ENCODE measurements around the gene ATAD3A. TPM values are rescaled to one million over a fixed set of nuclear protein-coding genes. Genes with fewer than 3 reads are reported as not detected.
"Not testable (repeated sequence)": the region's sequence is repeated elsewhere in the genome, so short reads cannot be mapped to it uniquely, and the experiment has no call there.

ATAD3A gene
- total and polyA plus RNA-seq, 2 of the 4 experiments (the other 2 are of a cell fraction), result 27.2 to 34.0 TPM

DNA sequence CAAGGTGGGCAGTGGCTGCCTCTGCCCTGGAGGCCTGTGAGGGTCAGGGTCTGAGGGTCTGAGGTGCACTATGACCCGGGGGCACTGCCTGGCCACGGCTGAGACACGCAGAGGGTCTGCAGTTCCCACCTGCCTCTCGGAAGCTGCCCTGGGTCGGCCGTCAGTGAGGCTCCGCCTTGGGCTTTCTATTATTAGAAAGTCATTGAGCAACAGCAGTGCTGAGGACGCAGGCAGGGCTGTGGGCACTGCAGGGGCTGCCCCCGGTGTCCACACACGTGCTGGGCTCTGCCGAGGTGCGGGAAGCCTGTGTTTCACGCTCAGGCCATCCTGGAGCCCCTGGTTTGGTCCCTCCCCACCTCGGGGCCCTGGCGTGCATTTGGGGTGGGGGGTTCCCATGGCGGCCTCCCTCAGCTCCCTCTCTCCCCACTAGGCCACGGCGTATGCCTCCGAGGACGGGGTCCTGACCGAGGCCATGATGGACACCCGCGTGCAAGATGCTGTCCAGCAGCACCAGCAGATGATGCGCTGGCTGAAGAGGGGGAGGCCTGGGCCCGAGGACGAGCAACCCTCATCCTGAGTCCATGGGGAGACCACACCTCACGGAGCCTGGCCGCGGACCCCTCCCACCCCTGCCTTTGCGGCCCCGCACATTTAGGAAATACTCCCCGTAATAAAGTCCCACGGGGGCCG is 3.0 kb upstream of the ATAD3A start:
- H3K36me3 ChIP-seq (ENCODE audit: control insufficient read depth, insufficient read depth, low read length); H2BK20ac ChIP-seq (ENCODE audit: low read depth, low read length); H2BK15ac ChIP-seq (ENCODE audit: low read depth, low read length); H3K4ac ChIP-seq (ENCODE audit: low read depth, low read length); H3K9me3 ChIP-seq (ENCODE audit: control insufficient read depth, insufficient read depth, low read length); H3K14ac ChIP-seq (replicated peaks; ENCODE audit: low read depth, low read length); H3K4me3 ChIP-seq (ENCODE audit: insufficient read depth, low read depth, low read length); H2AK9ac ChIP-seq (replicated peaks; ENCODE audit: low read depth, low read length, poor library complexity); H3K56ac ChIP-seq (ENCODE audit: extremely low read depth, insufficient read depth, low read length); H2AFZ ChIP-seq (replicated peaks; ENCODE audit: low read length, poor library complexity); H4K91ac ChIP-seq (ENCODE audit: insufficient read depth, low read depth, low read length); H4K5ac ChIP-seq (ENCODE audit: low read depth, low read length); H3K9me1 ChIP-seq (ENCODE audit: insufficient read depth, low read length); BruUV-seq (replicated peaks); intact Hi-C loops (cut with micrococcal nuclease); H3K9ac ChIP-seq (ENCODE audit: low read depth, low read length); H2BK5ac ChIP-seq (ENCODE audit: low read depth, low read length, poor library complexity, severe bottlenecking); H3K27ac ChIP-seq (ENCODE audit: insufficient read depth, low read length); H3K23ac ChIP-seq (ENCODE audit: low read depth, low read length); H3K27me3 ChIP-seq (ENCODE audit: control insufficient read depth, insufficient read depth, low read length); dilution Hi-C loops (cut with HindIII; ENCODE audit: low sequenced_read_pairs, unreplicated experiment); DNase-seq; CTCF ChIA-PET; H3K18ac ChIP-seq (ENCODE audit: low read depth, low read length); in situ Hi-C loops (cut with MboI; ENCODE audit: low sequenced_read_pairs); POLR2A ChIA-PET (ENCODE audit: unreplicated experiment); H2AK5ac ChIP-seq (ENCODE audit: low read depth, low read length); H3K4me2 ChIP-seq (ENCODE audit: low read depth, low read length); H3K4me1 ChIP-seq (ENCODE audit: control insufficient read depth, insufficient read depth, low read length); ATAC-seq (ENCODE audit: low read depth); H4K8ac ChIP-seq (ENCODE audit: low read depth in 2 of 2, low read length in 2 of 2); H4K20me1 ChIP-seq (ENCODE audit: insufficient read depth, low read length); H2BK120ac ChIP-seq (ENCODE audit: low read depth, low read length): not testable (repeated sequence)
- peaks cover 6 to 11% of the 10 kb centered on the region in 2 experiments; a peak in 3 of 4 replicates for H3K79me1 ChIP-seq (ENCODE audit: low read depth in 1 of 2, low read length in 2 of 2)
- WGBS, 2 experiments (ENCODE audit: extremely low coverage in 2 of 2, insufficient read length in 1 of 2), result no CpG with 5 or more reads among the region's 34 CpGs

- H2BK15ac ChIP-seq (ENCODE audit: low read depth, low read length); H3K14ac ChIP-seq (replicated peaks; ENCODE audit: low read depth, low read length); POLR2A ChIA-PET (ENCODE audit: unreplicated experiment); H4K20me1 ChIP-seq (ENCODE audit: insufficient read depth, low read length); H3K4me2 ChIP-seq (ENCODE audit: low read depth, low read length); H3K9me3 ChIP-seq (ENCODE audit: control insufficient read depth, insufficient read depth, low read length); H2AK9ac ChIP-seq (replicated peaks; ENCODE audit: low read depth, low read length, poor library complexity); H3K23ac ChIP-seq (ENCODE audit: low read depth, low read length); intact Hi-C loops (cut with micrococcal nuclease); BruUV-seq (replicated peaks); ATAC-seq (ENCODE audit: low read depth); H3K9ac ChIP-seq (ENCODE audit: low read depth, low read length); H3K36me3 ChIP-seq (ENCODE audit: control insufficient read depth, insufficient read depth, low read length); dilution Hi-C loops (cut with HindIII; ENCODE audit: low sequenced_read_pairs, unreplicated experiment); H3K4me3 ChIP-seq (ENCODE audit: insufficient read depth, low read depth, low read length); H4K8ac ChIP-seq (ENCODE audit: low read depth in 2 of 2, low read length in 2 of 2); H4K91ac ChIP-seq (ENCODE audit: insufficient read depth, low read depth, low read length); H3K4me1 ChIP-seq (ENCODE audit: control insufficient read depth, insufficient read depth, low read length); H3K27me3 ChIP-seq (ENCODE audit: control insufficient read depth, insufficient read depth, low read length); H2AK5ac ChIP-seq (ENCODE audit: low read depth, low read length); H2BK5ac ChIP-seq (ENCODE audit: low read depth, low read length, poor library complexity, severe bottlenecking); H3K56ac ChIP-seq (ENCODE audit: extremely low read depth, insufficient read depth, low read length); H3K4ac ChIP-seq (ENCODE audit: low read depth, low read length); H2BK120ac ChIP-seq (ENCODE audit: low read depth, low read length); H4K5ac ChIP-seq (ENCODE audit: low read depth, low read length); H3K18ac ChIP-seq (ENCODE audit: low read depth, low read length); H3K9me1 ChIP-seq (ENCODE audit: insufficient read depth, low read length); DNase-seq; H2BK20ac ChIP-seq (ENCODE audit: low read depth, low read length); in situ Hi-C loops (cut with MboI; ENCODE audit: low sequenced_read_pairs); H3K27ac ChIP-seq (ENCODE audit: insufficient read depth, low read length); H2AFZ ChIP-seq (replicated peaks; ENCODE audit: low read length, poor library complexity): not testable (repeated sequence)
- H3K79me1 ChIP-seq (ENCODE audit: low read depth in 1 of 2, low read length in 2 of 2), result peaks cover 6 to 11% of the 10 kb centered on the region in 2 experiments; a peak in 3 of 4 replicates
- WGBS, 2 experiments (ENCODE audit: extremely low coverage in 2 of 2, insufficient read length in 1 of 2), result no CpG with 5 or more reads among the region's 21 CpGs
- CTCF ChIA-PET, result interaction anchor here (0.6 kb wide), 1 partner anchor 396 kb away, joined by 3 read pairs; no protein-coding TSS in a partner anchor
These were observed 2.5 kb upstream of the ATAD3A start for GRCh38 chr1:1509465-1509850.

Data from IMR-90 (cell line).